HEK293T (cell line): Measurements from ENCODE around the gene ADM5.
A peak's percentile ranks its signal among the peaks of the same experiment; 100 is the strongest.

Experiments
- BHLHE40 ChIP-seq: fragments of 450-650 bp; IDR thresholded peaks from 2 replicates; pipeline ENCODE4 v1.6.1; 2016; ENCODE audit warnings: mild to moderate bottlenecking, moderate library complexity, borderline replicate concordance
- FOXM1 ChIP-seq: fragments of 450-650 bp; IDR thresholded peaks from 2 replicates; pipeline ENCODE4 v1.6.1; 2017; ENCODE audit warnings: mild to moderate bottlenecking, borderline replicate concordance
- NFRKB ChIP-seq: fragments of 450-650 bp; IDR thresholded peaks from 2 replicates; pipeline ENCODE4 v1.6.1; 2016; ENCODE audit warnings: mild to moderate bottlenecking, moderate library complexity
- SUZ12 ChIP-seq: fragments of 450-650 bp; IDR thresholded peaks from 2 replicates; pipeline ENCODE4 v1.6.1; 2016; ENCODE audit warnings: mild to moderate bottlenecking
- TF ChIP-seq, protein P1 (sequence below): fragments of 450-650 bp; IDR thresholded peaks from 2 replicates; pipeline ENCODE4 v1.6.1; 2016

DNA sequence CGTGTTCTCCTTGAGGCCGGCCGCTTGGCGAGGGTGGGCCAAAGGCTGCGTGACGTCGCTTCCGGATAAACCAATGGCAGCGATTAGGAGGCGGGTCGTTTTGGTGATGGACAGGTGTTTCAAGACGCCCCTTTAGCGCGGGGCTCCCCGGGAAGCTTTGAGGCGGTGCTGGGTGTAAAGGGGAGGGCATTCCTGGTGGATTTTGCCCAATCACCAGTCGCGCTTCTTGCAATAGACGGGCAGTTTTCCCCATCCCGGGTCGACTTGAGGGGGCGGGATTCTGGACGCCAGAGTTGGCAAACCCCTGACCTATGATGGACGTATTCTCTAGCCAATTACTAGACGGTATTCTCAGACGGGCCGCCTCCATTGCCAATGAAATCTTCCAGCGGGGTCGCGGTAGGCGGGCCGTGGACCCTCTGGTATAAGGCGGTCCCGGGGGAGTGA is 12.6 kb upstream of the ADM5 start:
- no peak for TF ChIP-seq NFRKB
- TF ChIP-seq SUZ12: no peak
- no peak; the same call in 1 of the 2 replicates for TF ChIP-seq FOXM1
- TF ChIP-seq, protein P1, sequence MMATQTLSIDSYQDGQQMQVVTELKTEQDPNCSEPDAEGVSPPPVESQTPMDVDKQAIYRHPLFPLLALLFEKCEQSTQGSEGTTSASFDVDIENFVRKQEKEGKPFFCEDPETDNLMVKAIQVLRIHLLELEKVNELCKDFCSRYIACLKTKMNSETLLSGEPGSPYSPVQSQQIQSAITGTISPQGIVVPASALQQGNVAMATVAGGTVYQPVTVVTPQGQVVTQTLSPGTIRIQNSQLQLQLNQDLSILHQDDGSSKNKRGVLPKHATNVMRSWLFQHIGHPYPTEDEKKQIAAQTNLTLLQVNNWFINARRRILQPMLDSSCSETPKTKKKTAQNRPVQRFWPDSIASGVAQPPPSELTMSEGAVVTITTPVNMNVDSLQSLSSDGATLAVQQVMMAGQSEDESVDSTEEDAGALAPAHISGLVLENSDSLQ: peak; percentile 100
- TF ChIP-seq BHLHE40: no peak
